Measurements from ENCODE around the gene SCFD2.

GRCh38 chr4:52880994-52881393, 484.9 kb downstream of the SCFD2 start:
- TF ChIP-seq, protein P1, sequence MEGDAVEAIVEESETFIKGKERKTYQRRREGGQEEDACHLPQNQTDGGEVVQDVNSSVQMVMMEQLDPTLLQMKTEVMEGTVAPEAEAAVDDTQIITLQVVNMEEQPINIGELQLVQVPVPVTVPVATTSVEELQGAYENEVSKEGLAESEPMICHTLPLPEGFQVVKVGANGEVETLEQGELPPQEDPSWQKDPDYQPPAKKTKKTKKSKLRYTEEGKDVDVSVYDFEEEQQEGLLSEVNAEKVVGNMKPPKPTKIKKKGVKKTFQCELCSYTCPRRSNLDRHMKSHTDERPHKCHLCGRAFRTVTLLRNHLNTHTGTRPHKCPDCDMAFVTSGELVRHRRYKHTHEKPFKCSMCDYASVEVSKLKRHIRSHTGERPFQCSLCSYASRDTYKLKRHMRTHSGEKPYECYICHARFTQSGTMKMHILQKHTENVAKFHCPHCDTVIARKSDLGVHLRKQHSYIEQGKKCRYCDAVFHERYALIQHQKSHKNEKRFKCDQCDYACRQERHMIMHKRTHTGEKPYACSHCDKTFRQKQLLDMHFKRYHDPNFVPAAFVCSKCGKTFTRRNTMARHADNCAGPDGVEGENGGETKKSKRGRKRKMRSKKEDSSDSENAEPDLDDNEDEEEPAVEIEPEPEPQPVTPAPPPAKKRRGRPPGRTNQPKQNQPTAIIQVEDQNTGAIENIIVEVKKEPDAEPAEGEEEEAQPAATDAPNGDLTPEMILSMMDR (conservative IDR thresholded peaks at IDR 0.05), result no peak
- no peak for TF ChIP-seq EZH2 (IDR thresholded peaks at IDR 0.05; ENCODE audit: low read depth)

Data from PC-9 (cell line).